Activated T-helper 1 cell treated with Interleukin-2 at 50 U/mL for 16 hours (primary cell): ENCODE results near the gene MMP15.

Experiments
- DNase-seq: peaks from one replicate; pipeline ENCODE4 v3.0.0-alpha.2; 2020; ENCODE audit warnings: low read depth

The MMP15 gene

DNA sequence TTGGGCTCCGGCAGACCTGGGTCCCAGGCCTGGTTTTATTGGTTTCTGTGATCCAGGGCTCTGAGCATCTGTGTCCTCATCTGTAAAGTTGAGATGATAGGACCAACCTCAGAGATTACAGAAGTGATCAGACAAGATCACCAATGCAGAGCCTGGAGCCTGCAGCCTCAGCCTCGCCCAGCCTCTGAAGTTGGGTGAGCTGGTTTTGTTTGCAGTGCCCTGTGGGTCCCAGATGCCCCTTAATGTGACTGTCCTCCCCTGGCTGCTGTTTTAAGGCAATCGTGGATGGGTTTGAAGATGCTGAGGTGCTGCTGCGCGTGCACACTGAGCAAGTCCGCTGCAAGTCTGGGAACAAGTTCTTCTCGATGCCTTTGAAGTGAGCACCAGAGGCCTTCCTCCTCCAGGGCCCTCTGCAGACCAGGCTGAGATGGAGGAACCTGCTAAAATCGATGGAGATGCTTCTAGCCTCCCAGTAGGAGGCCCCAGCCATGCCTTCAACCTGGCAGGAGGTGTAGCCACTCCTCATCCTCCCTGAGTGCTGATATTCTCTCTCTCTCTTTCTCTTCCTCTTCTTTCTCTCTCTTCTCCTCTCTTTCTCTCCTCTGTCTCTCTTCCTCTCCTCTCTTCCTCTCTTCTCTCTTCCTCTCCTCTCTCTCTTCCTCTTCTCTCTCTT is 5.6 kb upstream of the MMP15 start:
- no peak for DNase-seq

DNA sequence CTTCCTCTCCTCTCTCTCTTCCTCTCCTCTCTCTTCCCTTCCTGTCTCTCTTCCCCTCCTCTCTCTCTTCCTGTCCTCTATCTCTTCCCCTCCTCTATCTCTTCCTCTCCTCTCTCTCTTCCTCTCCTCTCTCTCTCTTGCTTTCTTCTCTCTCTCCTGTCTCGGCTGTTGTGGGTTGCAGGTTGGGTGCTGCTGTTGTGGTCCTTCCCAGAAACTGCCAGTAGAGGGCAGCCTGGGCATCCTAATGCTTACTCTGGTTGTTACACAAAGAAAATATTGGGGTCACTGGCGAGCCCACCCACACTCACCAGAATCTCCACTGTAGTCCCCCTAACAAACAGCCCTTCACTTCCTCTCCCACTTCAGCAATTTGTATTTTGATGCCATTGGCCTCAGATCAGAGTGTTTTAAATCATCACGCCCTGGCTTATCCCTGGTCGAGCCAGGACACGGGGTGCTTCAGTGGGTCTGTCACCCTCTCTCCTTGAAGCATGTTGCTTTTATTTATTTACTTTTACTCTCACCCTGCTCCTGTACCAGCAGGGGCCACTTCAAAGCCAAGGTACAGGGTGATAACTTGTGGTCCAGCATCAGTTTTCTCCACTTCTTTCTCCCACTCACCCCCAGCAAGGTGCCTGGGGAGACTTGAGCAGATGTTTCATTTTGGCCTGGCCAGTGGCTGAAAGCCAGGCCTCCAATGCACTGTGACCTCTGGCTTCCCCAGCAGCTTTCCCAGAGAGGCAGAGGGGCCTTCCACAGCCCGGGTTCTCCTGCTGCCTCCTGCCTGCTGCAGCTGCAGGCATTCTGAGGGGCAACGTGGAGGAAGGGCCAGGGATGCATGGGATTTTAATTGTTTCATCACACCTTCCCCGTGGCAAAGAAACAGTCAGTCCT is 4.7 kb upstream of the MMP15 start:
- no peak for DNase-seq

DNA sequence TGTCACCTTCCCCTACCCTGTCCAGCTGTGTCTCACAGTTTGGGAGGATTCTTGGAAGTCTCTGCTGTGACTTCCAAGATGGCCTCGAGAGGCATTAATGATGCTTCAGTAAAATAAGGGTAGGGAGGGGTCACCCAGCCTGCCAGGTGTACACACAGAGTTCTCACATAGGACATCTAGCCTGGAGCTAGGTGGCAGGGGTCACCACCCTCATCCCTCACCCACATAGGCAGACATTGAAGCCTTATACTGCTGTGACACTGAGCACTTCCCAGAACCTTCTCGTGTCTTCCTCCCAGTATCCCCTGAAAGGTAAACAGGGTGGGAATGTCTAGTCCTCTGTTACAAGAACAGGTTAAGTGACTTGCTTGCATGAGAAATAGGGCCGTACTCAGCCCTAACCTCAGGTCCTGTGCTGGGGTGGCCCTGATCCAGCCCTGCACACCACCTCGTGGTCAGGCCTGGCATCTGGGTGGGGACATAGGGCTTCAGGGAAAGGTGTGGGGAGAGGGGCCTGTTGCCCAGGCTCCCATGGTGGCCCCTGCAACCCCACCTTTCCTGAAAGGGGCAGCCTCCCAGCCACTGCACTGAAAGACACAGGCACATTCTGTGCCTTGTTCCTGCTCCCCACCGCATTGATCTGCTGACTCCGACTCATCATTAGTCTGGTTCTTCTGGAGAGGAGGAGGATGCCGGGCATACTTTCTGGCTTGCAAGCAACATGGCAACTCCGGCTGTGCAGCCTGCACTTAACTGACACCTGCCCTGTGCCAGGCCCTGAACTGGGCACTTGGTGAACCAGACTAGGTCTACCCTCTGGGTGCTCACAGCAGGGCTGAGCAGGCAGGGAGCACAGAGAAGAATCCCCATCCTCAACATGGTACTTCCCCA is 3.6 kb upstream of the MMP15 start:
- no peak for DNase-seq

DNA sequence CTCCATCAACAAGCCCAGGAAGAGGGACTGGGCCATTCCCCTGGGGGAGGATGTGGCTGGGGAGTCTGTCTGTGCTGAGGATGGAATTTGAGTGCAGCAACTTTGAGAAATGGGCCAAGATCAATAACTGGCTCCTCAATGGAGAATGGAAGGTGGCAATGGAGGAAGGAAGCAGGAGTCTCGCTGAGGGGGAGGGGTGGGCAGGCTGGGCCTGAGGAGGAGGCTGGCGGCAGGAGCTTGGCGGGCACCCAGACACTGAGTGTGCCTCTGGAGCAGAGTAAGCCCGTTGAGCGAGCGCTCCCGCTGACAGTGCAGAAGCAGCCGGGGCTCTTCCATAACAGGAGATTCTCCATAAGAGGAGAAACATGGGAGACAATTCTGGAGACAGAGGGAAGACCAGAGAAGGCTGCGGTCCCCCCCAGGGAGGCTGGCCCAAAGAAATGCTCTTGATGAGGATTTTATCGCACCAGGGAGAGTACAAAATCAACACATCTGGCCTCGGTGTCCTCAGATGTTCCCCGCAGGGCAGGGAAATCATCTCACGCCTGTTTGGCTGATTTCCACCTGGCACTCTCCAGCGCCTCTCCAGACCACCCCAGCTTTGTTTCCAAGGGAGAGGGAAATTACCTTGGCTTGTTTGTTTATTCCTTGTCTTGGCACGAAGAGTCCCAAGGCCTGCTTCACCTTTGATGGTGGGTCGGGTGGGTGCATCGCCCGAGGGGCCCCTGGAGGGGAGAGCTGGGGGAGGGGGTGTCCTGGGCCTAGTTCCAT is 2.8 kb upstream of the MMP15 start:
- DNase-seq, result no peak

DNA sequence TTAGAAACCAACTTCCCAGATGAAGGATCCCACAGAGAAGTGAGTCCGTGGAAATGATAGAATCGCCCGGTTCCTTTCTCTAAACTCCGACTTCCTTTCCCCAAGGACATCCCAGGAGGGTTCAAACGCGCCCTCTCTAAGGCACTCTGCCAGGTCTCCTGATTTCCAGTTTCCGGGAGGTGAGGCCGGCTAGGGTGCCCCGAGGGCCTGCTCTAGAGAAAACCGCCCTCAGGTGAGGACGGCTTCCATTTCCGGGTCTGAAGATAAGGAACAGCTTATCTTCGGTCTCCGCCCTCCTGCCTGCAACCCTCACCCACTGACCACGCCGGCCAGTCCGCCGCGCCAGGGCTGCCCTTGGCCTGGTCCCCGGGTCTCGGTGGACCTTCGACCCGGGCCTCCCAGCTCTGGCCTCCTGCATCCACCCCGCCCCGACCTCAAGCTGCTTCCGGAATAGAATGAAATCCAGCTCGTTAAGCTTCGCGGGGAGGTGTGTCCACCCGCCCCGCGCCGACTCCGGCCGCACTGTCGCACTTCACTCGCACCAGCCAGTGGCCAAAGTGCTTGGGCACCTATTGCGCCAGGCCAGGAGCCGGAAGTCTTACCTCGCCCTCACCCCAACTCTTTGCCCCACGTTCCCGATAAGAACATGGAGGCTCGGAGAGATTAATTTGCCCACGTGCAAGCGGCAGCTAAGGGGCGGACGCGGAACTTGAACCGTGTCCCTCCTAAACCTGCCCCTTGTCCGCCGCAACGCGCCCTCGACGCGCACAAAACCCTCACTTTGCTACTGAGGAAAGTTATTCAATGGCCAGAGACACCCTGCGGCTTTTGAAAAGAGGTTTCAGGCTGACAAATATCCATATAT is 836 bp upstream of the MMP15 start:
- DNase-seq, result no peak

DNA sequence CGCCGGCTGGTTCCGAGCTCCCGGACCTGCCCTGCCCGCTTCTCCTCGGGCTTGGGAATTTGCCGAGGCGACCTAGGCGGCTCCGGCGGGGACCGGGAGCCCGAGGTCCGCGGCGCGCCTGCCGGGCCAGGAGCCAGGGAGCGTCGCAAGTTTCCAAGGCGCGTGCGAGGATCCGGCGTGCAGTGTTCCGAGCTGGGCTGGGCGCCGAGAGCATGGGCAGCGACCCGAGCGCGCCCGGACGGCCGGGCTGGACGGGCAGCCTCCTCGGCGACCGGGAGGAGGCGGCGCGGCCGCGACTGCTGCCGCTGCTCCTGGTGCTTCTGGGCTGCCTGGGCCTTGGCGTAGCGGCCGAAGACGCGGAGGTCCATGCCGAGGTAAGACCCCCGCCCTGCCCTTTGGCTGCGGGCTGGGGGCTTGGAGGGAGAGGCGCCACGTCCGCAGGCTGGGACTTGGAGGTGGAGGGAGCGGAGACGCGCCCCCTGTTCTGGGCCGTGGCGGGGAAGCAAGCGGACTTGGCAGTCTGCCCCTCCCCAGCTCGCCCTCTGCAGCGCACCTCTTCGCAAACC is 668 bp downstream of the MMP15 start:
- DNase-seq, result no peak

DNA sequence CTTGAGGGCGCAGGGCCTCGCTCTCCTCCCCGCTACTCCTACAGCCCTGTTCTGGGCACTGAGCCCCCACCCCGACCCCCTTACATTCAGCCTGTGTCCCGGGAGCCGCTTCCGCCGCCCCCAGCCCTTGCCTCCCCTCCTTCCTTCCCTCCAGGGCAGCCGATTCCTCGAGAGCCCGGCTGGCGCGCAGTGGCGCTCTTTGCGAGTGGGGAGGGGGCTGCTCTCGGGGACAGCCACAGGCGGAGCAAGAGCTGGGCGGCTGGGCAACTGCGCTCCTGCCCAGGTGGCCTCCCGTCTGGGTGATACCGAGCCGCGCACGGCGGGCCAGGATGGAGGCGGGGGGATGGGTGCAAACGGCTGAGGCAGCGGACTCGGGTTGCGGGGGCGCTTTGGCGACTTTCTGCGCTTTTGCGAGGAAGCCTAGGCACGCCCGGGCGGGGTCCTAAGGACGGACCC is 1.2 kb downstream of the MMP15 start:
- DNase-seq, result no peak

DNA sequence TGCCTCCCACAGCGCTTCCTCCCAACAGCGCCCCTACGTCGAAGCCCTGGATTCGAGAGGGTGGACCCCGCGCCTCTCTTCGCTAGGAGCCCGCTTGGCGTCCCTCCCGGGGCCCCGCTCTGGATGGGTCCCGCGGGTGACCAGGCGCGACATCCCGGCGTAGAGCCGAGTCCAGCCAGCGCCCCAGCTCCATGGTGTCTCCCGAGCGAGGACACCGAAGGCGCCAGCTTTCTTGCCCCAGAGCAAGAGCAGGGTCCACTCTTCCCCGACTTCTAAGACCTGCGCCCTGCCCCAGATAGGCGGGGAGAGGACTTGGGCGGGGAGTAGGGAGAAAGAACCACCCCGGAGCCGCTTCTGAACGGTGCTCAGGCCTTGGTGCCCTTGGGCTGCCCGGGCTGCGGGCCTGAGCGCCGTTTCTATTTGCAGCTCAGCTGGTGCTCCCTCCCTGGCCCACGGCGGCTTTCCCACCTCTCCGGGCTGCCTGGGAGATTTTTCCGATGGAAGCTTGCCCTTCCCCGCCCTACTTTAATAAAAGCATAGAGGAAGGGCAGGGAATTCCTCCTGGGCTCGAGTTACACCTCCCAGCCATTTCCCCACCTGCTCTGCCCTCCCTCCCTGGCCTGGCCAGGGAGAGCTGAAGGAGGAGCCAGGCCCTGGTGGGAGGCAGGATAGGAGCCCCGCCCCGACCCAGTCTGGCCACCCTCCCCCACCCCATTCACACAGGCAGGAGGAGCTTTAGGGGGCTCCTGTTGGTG is 1.8 kb downstream of the MMP15 start:
- no peak for DNase-seq

DNA sequence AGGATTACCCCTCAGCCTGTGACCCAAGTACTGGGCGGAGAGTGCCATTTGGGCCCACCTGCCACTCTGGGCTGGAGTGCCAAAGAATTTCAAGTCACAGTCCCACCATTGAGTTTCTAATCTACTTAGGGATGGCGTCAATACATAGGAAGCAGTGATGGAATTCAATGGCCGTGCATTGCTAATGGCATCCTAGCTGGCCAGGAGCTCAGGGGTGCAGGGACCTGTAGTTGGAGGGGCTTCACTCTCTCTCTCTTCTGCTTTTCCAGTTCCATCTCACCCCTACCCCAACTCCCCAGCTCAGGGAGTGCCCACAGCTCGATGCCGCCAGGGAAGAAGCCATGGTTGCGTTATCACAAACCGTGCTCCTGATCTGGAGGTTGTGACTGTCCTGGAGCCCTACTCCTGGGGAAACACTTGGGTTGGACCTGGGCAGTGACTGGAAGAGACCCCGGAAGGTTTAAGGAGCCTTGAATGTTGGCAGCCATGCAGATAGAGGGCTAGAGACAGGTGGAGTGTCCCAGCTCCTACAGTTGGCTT is 2.4 kb downstream of the MMP15 start:
- DNase-seq, result no peak

DNA sequence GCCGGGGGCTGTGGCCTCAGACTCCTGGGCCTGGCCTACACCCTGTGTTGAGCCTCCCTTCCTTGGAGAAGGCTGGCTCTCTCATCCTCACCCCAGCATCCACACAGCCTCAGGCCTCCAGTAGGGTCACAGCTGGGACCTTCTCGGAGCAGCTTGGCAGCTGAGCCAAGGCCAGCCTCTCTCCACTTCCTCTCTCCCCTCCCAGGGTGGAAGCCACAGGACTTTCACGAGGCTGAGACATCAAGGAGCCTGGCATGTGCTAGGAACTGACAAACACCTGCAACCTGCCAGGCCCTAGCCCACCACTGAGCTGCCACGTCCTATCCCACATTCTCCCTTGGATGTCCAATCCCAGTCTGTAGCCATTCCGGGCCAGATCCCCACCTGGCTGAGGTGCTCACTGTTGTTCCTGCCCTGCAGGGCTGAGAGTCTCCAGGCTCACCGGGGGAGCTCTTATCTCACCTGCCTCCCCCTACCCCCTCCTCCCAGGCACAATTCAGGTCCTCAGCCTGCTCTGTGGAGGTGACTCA is 3.1 kb downstream of the MMP15 start:
- DNase-seq, result no peak

DNA sequence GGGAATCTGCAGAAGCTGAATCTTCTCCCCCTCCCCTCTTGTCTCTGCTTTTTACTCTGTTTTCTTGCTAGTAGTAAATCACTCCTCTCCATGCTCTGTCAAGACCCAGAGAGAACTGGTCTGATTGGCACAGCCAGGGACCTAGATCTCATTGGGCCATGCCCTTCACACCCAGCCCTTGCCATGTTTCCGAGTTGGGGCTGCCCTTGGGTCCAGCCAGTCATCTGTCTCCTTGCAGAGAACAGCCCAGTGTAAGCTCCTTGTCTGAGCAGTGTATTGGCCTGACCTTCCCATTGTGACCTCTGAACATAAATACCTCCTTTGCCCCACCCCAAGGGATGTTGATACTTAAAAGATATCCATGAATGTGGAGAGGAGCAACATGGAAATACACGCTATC is 3.9 kb downstream of the MMP15 start:
- no peak for DNase-seq

DNA sequence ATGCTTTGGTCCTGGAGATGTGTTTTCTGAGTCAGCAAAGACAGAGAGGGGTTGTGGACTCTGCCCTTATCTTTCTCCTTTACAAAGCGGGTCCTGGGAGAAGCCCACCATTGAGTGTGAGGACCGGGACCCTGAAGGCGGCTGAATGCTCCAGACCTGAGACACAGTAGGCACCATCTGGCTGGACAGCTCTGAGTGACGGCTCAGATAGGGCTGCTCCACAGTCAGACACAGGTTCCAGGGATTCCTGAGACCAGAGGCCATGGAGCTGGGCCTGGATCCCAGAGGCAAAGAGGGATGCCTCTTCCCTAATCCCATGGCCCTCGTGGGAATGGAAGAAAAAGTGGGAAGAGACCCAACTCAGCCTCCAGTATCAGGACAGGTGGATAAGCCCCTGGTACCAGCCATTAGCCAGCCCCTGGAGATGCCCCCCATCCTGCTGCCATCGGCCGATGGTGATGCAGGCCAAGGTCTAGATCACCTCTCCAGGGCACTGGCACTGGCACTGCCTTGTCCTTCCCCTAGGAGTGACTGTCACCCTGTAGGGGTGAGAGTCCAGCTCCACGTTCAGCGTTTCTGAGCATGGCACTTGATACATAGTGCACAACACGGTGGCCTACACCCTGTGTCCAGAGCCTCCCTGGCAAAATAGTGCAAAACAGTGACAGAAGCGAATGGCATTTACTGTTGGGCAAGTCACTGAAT is 4.7 kb downstream of the MMP15 start:
- DNase-seq, result no peak

DNA sequence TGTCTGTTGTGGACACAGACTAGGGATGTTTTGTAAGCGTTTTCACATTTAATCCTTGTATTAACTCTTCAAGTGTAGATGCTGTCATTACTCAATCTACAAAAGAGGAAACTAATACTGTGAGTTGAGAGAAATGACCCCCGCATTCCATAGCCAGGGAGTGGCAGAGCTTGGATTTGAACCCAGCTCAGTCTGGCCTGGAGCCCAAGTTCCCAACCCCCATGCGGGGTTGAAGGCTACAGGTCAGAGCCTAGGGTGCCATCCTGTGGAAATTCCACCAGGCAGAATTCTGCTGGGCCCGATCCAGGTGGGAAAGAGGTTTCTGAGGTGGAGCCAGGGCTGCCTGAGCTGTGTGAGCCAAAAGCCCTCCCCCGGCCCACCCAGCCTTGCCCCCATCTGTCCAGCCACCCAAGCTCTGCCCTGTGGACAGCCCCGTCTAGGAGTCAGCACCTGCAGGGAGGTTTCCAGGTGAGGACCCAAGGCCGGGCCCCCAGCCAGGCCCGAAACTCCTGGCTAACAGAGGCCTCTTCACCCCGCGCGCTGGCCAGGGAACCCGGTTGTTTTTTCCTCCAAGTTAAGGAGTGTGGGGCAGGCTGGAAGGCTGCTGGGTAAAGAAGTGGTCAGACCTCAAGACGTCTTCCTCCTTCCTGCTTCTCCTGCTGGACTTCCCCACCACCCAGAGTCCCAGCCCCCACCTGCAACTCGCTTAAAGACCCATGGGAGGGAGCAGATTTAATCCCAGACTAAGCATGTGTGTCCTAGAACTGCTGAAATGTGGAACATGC is 5.7 kb downstream of the MMP15 start:
- DNase-seq, result no peak

DNA sequence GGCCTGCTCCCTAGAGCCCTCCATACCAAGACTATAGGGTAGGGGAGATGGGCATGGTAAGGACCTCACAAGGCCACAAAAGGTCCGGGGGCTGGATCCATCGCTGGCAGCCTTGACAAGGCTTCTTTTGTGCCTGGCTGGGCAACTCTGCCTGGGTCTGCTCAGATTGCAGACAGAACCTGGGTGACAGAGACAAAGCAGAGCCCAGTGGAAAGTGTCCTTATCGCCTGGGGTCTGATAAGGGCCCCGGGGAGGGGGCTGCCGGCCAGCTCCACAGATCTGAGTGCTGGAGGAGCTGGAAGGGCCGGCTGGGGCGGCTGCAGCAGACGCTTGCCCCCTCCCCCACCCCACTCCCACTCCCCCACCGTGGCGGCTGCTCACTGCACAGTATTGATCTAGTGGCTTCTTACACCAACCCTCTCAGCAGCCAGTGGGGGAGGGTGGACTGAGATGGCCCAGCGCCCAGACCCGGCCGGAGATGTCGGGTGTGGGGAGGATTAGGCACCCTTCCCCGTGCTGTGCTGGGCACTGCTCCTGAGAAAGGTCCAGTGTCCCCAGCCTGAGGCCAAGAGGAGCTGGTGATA is 7.2 kb downstream of the MMP15 start:
- no peak for DNase-seq

DNA sequence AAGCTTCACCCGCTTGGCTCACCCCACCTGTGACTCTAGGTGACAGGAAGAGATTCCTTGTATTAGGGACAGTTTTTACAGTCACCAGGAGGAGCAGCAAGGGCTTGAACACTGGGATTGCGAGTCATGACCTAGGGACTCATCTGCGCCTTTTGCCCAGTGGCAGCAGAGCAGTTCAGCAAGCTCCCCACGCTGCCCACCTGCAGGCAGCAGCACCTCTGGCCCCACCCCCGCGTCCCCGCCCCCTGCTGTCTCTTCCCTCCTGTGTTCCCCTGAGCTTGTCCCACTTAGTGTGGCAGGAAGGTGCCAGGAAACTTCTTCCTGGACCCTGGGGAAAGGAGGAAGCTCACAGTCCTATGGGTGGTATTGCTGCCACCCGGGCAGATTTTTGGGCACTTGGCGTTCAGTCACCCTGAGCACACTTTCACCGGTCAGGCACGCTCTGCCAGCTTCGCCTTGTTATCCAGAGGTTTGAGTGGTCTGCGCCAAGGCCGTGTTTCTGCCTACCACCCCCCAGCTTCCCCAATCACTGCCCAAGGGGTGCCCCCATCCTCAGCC is 8.7 kb downstream of the MMP15 start:
- DNase-seq, result no peak

DNA sequence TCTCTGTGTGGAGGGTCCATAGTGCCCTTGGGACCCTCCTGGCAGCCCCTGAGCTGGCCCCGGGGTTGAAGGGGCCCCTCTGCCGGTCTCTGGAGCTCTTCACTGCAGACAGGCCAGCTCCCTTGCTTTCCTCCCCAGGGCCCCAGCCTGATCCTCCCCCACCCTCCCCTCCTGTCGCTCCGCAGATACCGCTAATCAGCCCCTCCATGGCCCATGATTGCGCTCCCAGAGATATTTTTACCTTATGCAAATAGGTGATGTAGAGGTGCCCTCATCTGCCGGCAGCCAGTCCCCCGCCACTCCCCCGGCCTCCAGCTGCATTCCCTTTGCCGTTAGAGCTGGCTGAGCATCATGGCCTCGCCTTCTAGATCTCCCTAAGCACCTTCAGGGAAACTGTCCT is 9.2 kb downstream of the MMP15 start:
- DNase-seq, result no peak
